Brain pericyte (primary cell): ENCODE measurements around the gene BHLHE23.

Source experiments
- DNase-seq: peaks from one replicate; pipeline ENCODE4 v3.0.0-alpha.2; 2012; ENCODE audit warnings: low read depth, low spot score

BHLHE23 gene

DNA sequence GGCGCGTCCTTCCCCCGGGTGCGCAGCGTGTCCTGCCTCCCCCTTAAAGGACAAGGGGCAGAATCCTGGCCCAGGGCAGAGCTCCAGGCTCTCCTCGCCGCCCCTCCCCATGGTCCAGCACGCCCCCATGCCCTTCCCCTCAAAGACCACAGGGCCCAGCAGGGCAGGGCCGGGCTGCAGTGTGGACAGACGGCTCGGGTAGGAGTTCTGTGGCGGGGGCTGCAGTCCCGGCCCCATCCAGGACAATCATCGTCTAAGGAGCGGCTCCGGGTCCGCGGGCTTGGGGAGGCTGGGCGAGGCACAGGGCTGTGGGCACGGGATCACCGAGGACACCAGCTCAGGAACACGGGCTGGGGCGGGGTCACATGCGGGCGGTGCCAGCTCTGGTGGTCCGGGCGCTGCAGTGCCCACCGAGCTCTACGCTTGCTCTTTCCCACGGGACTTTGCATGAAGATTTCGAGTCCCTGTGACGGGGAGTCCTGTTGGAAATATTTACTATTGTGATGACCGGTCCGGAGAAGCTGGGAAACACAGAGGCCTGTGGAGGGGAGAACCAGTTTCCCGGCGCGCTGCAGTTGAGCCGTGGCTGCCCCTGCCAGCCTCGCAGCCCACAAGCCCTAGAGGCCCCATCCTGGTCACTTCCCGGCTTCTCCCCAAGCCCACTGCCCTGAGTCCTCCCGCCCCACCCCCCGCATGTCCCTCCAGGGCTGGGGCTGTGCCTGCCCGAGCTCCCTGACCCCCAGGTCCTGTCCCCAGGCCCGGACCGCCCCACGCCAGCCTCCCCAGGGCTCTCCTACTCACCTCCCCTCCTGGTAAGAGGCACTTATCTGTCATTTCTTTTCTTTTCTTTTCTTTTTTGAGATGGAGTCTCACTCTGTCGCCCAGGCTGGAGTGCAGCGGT is 33.7 kb downstream of the BHLHE23 start:
- no peak for DNase-seq

DNA sequence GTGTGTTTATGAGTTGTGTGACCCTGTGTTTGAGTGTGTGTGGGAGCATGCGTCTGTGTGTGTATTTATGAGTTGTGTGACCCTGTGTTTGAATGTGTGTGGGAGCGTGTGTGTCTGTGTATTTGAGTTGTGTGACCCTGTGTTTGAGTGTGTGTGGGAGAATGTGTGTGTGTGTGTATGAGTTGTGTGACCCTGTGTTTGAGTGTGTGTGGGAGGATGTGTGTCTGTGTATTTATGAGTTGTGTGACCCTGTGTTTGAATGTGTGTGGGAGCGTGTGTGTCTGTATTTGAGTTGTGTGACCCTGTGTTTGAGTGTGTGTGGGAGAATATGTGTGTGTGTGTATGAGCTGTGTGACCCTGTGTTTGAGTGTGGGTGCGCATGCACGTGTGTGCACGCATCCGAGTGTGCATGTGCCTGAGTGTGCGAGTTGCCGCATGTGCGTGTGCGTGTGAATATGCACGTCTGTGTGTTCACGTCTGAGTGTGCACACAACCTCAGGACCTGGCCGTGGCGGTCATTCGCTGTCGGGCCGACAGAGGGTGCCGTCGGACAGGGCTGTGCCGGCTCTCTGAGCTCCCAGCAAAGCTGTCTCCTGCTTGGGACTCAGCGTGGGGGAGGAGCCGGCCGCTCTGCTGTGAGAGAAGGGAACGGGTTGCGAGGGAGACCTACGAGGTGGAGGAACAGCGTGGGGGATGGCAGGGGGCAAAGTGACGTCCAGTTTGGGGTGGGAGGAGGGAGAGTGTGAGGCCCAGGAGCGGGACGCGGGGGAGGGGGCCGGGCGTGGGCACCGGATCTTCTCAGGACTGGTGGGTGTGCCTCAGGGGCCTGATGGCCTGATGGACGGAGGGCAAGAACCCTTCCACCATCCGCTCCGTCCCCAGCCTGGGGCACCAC is 34.6 kb downstream of the BHLHE23 start:
- DNase-seq: no peak

- no peak for DNase-seq
These were observed 35.4 kb downstream of the BHLHE23 start for GRCh38 chr20:62971211-62971949.

DNA sequence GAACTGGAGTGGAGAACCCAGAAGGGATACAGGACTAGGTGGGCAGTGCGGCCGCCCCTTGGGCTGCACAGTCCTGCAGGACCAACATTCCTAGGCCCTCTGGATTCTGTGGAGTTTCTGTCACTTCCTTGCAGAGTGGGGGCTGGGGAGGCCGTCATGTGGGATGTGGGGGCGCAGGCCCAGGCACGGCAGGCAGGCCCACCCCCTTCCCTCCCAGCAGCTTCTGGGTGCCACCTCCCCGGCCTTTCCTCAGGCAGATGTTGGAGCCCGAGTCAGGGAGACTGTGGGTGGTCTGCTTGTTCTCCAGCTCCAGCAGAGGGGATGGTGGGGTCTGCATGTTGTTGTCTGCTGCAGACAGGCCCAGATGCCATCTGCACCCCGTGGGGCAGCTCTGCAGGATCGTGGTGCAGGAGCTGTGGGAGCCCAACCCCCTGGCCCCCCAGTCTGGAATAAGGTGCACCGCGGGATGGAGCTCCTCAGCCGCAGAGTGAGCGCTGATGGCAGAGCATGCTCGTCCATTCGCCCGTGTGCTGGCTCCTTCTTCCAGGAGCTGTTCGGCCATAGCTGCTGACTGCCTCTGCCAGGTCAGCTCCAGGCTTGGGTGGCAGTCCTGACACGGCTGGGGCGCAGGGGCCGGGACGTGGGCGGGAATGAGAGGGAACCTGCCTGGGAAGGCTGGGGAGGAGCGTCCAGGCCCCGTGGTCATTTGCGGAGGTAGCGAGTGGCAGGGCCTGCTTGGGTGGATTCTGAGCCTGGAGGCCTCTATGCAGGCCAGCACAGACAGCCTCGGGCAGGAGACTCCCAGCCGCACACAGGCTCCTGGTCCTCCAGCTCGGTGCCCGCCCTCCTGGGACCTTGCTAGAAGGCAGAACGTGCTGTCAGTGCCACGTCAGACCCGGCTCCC is 36.2 kb downstream of the BHLHE23 start:
- DNase-seq: no peak

GRCh38 chr20:62969939-62970306 is 36.8 kb downstream of the BHLHE23 start:
- no peak for DNase-seq

DNA sequence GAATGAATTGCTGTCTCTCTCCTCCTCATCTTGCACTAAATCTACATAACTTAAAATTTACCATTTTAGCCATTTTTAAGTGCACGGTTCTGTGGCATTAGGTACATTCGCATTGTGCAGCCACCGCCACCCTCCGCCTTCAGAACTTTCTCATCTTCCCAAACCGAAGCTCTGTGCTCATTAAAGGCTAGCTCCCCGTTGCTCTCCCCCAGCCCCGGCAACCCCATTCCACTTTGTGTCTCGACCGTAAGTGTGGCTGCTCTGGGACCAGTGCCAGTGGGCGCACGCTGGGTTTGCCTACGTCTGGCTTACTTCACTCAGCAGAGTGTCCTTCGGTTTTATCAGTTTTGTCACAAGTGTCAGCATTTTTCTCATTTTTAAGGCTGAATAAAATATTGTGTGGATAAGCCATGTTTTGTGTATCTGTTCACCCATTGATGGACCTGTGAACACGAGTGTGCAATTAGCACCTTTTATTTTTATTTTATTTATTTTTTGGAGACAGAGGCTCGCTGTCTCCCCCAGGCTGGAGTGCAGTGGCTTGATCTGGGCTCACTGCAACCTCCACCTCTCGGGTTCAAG is 37.5 kb downstream of the BHLHE23 start:
- no peak for DNase-seq

- DNase-seq: no peak
These were observed 38.2 kb downstream of the BHLHE23 start for GRCh38 chr20:62968378-62969178.

DNA sequence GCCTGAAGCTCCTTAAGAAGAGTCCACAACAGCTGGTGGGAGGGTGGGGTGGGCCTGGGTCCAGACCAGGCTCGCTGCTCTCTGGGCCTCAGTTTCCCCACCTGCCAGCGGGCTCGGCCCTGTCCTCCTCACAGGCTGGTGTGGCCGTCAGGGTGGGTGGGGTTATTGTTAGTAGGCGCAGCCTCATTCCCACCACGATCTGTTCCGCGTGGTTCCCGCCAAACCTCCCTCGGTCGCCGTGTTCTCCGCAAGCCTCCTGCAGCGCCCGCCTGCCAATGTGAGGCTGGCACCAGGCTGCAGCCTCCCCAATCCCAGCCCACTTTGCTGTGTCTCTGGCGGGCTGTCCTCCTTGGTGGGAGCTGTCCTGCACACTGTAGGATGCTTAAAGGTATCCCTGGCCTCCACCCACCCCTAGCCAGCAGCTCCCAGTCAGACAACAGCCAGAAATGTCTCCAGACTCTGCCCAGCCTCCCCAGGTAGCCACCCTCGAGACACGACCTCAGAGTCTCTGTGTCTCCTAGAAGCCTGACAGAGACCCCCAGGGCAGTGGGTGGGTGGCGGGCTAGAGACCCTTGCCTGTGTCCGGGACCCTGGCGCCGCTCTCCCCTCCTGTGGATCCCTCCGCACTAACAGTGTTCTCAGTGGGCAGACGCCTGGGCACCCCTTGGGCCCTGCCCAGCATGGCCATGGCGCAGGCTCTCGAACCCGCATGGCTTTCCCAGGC is 39.0 kb downstream of the BHLHE23 start:
- DNase-seq: no peak

- DNase-seq: no peak
These were observed 39.6 kb downstream of the BHLHE23 start for GRCh38 chr20:62967149-62967501.

DNA sequence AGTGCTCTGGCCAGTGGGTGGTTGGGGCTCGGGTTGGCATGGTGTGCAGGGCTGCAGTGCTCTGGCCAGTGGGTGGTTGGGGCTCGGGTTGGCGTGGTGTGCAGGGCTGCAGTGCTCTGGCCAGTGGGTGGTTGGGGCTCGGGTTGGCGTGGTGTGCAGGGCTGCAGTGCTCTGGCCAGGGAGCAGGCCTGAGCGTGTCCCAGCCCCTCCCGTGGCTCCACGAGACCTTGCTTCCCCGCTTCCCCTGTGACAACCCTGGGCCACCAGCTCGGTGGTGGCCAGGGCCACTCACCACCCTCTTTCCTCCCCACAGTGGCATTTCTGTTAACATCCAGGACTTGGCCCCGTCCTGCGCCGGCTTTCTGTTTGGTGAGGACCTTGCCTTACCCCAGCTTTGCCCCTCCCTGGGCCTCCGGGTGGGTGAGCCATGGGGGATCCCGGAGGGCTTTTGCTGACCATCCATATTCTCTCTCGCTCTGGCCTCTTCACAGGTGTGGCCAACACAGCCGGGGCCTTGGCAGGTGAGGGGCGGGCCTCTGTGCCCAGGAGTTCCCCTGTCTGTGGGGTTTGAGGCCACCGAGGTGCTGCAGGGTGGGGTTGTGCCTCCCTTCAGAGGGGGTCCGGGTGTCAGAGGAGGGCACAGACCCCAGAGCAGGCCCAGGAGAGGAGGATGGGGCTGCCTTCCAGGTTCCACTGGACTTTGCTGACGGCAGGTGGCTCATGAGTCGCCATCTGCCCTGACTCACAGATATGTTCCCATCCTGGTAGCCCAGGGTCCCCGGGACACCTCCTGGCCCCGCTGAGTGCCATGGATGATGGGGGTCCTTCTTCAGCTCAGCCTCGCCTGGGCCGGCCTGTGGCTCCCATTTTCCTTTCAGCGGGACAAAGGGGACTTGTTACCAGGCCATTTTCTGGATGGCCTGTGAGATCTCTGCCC is 40.3 kb downstream of the BHLHE23 start:
- DNase-seq: no peak

- no peak for DNase-seq
These were observed 41.4 kb downstream of the BHLHE23 start for GRCh38 chr20:62965363-62965771.

GRCh38 chr20:62964700-62965099 is 42.1 kb downstream of the BHLHE23 start:
- DNase-seq: no peak

DNA sequence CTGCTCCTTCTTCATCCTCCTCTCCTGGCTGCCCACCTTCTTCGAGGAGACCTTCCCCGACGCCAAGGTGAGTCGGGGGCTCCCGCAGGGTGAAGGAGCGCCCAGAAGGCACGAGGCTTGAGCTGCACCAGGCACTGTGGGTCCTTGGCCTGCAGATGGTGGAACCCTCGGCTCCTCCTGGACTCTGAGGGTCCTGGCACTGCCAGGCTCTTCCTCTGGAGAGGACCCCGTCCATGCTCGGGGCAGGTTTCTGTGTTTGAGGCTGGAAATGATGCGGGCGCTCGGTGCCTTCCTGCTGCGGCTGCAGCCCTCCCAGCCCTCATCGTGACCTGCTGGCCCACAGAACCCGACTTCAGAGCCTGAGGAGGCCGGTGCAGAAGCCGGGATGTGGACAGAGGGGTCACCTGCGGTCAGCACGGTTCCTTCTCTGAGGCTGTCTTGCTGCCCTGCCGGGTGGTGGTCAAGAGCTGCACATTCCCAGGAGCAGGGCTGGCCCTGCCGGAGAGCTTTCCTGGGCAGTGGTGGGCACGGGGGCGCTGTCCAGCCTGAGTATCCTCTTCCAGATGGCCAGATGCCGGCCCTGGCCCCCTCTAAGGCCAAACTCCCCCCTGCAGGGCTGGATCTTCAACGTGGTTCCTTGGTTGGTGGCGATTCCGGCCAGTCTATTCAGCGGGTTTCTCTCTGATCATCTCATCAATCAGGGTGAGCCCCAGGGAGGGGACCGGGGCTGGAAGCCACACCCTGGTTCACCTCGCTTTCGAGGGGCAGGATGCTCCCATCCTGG is 43.0 kb downstream of the BHLHE23 start:
- no peak for DNase-seq

GRCh38 chr20:62962891-62963613 is 43.7 kb downstream of the BHLHE23 start:
- no peak for DNase-seq

GRCh38 chr20:62962221-62962879 is 44.4 kb downstream of the BHLHE23 start:
- DNase-seq: no peak

DNA sequence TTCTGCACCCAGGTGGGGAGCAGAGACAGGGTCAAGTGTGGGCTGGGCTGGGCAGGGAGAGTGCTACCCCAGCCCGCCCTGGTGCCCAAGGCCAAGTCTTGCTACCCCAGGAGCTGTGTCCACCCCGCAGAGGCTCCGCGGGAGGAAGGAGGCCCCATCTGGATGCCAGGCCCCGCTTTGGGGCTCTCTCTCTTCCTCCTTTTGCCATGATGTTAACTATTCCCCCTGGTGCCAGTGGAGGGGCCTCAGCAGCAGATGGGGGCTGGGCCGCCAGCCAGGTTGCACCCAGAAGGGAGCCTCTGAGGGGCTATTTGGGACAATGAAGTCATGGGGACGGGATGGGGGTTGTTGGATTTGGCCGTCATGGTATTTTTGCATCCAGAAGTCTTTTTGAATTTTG is 45.0 kb downstream of the BHLHE23 start:
- DNase-seq: no peak
